ENCODE data around the gene MYO1D. TPM values are rescaled to one million over a fixed set of nuclear protein-coding genes. Genes with fewer than 3 reads are reported as not detected.

MYO1D gene
- total RNA-seq, 1 experiment from 2014 or later = 23.5 TPM

- Histone ChIP-seq H4K20me1 (ENCODE audit: low read length) (no peaks in the 10 kb centered on the region), H3K27me3 (ENCODE audit: low read length) (no peaks in the 10 kb centered on the region), H3K36me3 (ENCODE audit: low read depth, low read length) (no peaks in the 10 kb centered on the region), H3K27ac (ENCODE audit: low read length) (no peak overlapping the region), H3K9me2 (replicated peaks; ENCODE audit: low read length) (no peaks in the 10 kb centered on the region), H3K9ac (ENCODE audit: low read length) (no peak overlapping the region), H3K4me1 (ENCODE audit: insufficient read depth, low read length) (no peaks in the 10 kb centered on the region), H3K4me2 (ENCODE audit: low read length) (no peak overlapping the region), H3F3A (ENCODE audit: low read length, unreplicated experiment) (no peaks in the 10 kb centered on the region), H2AFZ (ENCODE audit: low read length) (no peak overlapping the region), H3K9me3 (ENCODE audit: low read length) (no peaks in the 10 kb centered on the region), H3K4me3 (ENCODE audit: low read length) (no peak overlapping the region), H3K79me2 (ENCODE audit: low read length) (no peaks in the 10 kb centered on the region)
- DNase-seq (no peak), ATAC-seq (no peak)
- intact Hi-C loops (cut with micrococcal nuclease) = no loop called here
- TF ChIP-seq EZH2phosphoT487 (IDR thresholded peaks at IDR 0.05; ENCODE audit: borderline replicate concordance, low read length) (no peak), EZH2 (IDR thresholded peaks at IDR 0.05; ENCODE audit: low read length, unreplicated experiment) (no peak)
- TF ChIP-seq, protein P1, sequence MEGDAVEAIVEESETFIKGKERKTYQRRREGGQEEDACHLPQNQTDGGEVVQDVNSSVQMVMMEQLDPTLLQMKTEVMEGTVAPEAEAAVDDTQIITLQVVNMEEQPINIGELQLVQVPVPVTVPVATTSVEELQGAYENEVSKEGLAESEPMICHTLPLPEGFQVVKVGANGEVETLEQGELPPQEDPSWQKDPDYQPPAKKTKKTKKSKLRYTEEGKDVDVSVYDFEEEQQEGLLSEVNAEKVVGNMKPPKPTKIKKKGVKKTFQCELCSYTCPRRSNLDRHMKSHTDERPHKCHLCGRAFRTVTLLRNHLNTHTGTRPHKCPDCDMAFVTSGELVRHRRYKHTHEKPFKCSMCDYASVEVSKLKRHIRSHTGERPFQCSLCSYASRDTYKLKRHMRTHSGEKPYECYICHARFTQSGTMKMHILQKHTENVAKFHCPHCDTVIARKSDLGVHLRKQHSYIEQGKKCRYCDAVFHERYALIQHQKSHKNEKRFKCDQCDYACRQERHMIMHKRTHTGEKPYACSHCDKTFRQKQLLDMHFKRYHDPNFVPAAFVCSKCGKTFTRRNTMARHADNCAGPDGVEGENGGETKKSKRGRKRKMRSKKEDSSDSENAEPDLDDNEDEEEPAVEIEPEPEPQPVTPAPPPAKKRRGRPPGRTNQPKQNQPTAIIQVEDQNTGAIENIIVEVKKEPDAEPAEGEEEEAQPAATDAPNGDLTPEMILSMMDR (conservative IDR thresholded peaks at IDR 0.05; ENCODE audit: low read depth, low read length) = no peak
- CTCF ChIA-PET = no interaction called here
- POLR2A ChIA-PET (ENCODE audit: unreplicated experiment) = no interaction called here
- no TSS peak for BruUV-seq (replicated peaks)
Measured at GRCh38 chr17:32731556-32732295, 145.2 kb downstream of the MYO1D start.

GRCh38 chr17:32727681-32728080 is 149.2 kb downstream of the MYO1D start:
- TF ChIP-seq, protein P1 (conservative IDR thresholded peaks at IDR 0.05; ENCODE audit: low read depth, low read length) = no peak
- TF ChIP-seq EZH2 (IDR thresholded peaks at IDR 0.05; ENCODE audit: low read length, unreplicated experiment) (no peak), EZH2phosphoT487 (IDR thresholded peaks at IDR 0.05; ENCODE audit: borderline replicate concordance, low read length) (no peak)
- Histone ChIP-seq H4K20me1 (ENCODE audit: low read length) (no peaks in the 10 kb centered on the region), H3K4me1 (ENCODE audit: insufficient read depth, low read length) (no peaks in the 10 kb centered on the region), H3K4me2 (ENCODE audit: low read length) (no peak overlapping the region), H3K36me3 (ENCODE audit: low read depth, low read length) (0 out of 2 replicates have a peak, but pooled peaks cover 5% of the 10 kb centered on the region), H2AFZ (ENCODE audit: low read length) (no peak overlapping the region), H3K27me3 (ENCODE audit: low read length) (no peaks in the 10 kb centered on the region), H3K9me2 (replicated peaks; ENCODE audit: low read length) (no peaks in the 10 kb centered on the region), H3K4me3 (ENCODE audit: low read length) (no peak overlapping the region), H3F3A (ENCODE audit: low read length, unreplicated experiment) (no peaks in the 10 kb centered on the region), H3K27ac (ENCODE audit: low read length) (no peak overlapping the region), H3K9ac (ENCODE audit: low read length) (no peak overlapping the region), H3K79me2 (ENCODE audit: low read length) (no peaks in the 10 kb centered on the region), H3K9me3 (ENCODE audit: low read length) (no peaks in the 10 kb centered on the region)
- no peak for ATAC-seq
- ChIA-PET POLR2A (ENCODE audit: unreplicated experiment) (no interaction called here), CTCF (no interaction called here)
- DNase-seq = no peak
- BruUV-seq (replicated peaks) = no TSS peak
- intact Hi-C loops (cut with micrococcal nuclease) = no loop called here

GRCh38 chr17:32725697-32726096 is 151.2 kb downstream of the MYO1D start:
- no peak for TF ChIP-seq EZH2 (IDR thresholded peaks at IDR 0.05; ENCODE audit: low read length, unreplicated experiment)
- TF ChIP-seq, protein P1 (conservative IDR thresholded peaks at IDR 0.05; ENCODE audit: low read depth, low read length) = no peak
- TF ChIP-seq EZH2phosphoT487 (IDR thresholded peaks at IDR 0.05; ENCODE audit: borderline replicate concordance, low read length) = no peak
- Histone ChIP-seq H3K4me1 (ENCODE audit: insufficient read depth, low read length) (no peaks in the 10 kb centered on the region), H3K36me3 (ENCODE audit: low read depth, low read length) (0 out of 2 replicates have a peak, but pooled peaks cover 5% of the 10 kb centered on the region), H4K20me1 (ENCODE audit: low read length) (no peaks in the 10 kb centered on the region), H3K79me2 (ENCODE audit: low read length) (no peaks in the 10 kb centered on the region), H3F3A (ENCODE audit: low read length, unreplicated experiment) (no peaks in the 10 kb centered on the region), H3K4me3 (ENCODE audit: low read length) (no peak overlapping the region), H3K27me3 (ENCODE audit: low read length) (no peaks in the 10 kb centered on the region), H3K9ac (ENCODE audit: low read length) (no peak overlapping the region), H2AFZ (ENCODE audit: low read length) (no peak overlapping the region), H3K4me2 (ENCODE audit: low read length) (no peak overlapping the region), H3K9me3 (ENCODE audit: low read length) (no peaks in the 10 kb centered on the region), H3K9me2 (replicated peaks; ENCODE audit: low read length) (no peaks in the 10 kb centered on the region), H3K27ac (ENCODE audit: low read length) (no peak overlapping the region)
- ATAC-seq (no peak), DNase-seq (no peak)
- intact Hi-C loops (cut with micrococcal nuclease) = no loop called here
- BruUV-seq (replicated peaks) = no TSS peak
- ChIA-PET POLR2A (ENCODE audit: unreplicated experiment) (no interaction called here), CTCF (no interaction called here)
